Sigmoid colon (tissue), 7 donors: Measurements from ENCODE around the gene ZNF274. TPM values are rescaled to one million over a fixed set of nuclear protein-coding genes. Genes with fewer than 3 reads are reported as not detected.

ENCODE experiments used
- DNase-seq: peaks from one replicate; pipeline ENCODE4 v3.0.0-alpha.2; 2019
- H3K27ac ChIP-seq, 4 donors: fragments of 200-600 bp; sonication (generic); one replicate each; pipeline ENCODE4 v1.5.1; 2016 to 2019; ENCODE audit warnings: mild to moderate bottlenecking in 1 of 4
- H3K27me3 ChIP-seq, 3 donors: fragments of 200-600 bp; sonication (generic); one replicate each; pipeline ENCODE4 v1.5.1; 2019; ENCODE audit warnings: mild to moderate bottlenecking in 1 of 3
- H3K36me3 ChIP-seq, 4 donors: fragments of 200-600 bp; sonication (generic); one replicate each; pipeline ENCODE4 v1.5.1; 2016 to 2019
- H3K4me1 ChIP-seq, 4 donors: fragments of 200-600 bp; sonication (generic); one replicate each; pipeline ENCODE4 v1.5.1; 2017 to 2019
- H3K4me3 ChIP-seq, 4 donors: fragments of 200-600 bp; sonication (generic); one replicate each; pipeline ENCODE4 v1.5.1; 2017 to 2019; ENCODE audit warnings: mild to moderate bottlenecking in 2 of 4, moderate library complexity in 1 of 4
- H3K9me3 ChIP-seq, 4 donors: fragments of 200-600 bp in 3 of 4; sonication (generic) in 3 of 4; one replicate each; pipeline versions ENCODE4 v1.5.1 to v1.6.1; 2013 to 2019
- EP300 ChIP-seq, 4 donors: sonication (generic); formaldehyde crosslinking; IDR thresholded peaks; one replicate each; pipeline ENCODE4 v1.6.1; 2017; ENCODE audit warnings: antibody characterized with exemption in 4 of 4
- POLR2A ChIP-seq, 2 donors: fragments of 450-650 bp; IDR thresholded peaks; one replicate each; pipeline ENCODE4 v1.6.1; 2016; ENCODE audit warnings: antibody characterized with exemption in 2 of 2, mild to moderate bottlenecking in 2 of 2, moderate library complexity in 2 of 2
- POLR2AphosphoS5 ChIP-seq, 4 donors: sonication (generic); formaldehyde crosslinking; IDR thresholded peaks; one replicate each; pipeline ENCODE4 v1.6.1; 2017; ENCODE audit warnings: antibody characterized with exemption in 4 of 4
- WGBS, 2 donors: extraction: QIAGEN DNeasy Blood & Tissue Kit; methylation state at CpG; one replicate each; pipeline ENCODE4 v1.1.7; 2013; 5-methylcytosine and 5-hydroxymethylcytosine counted together
- intact Hi-C: fragments of 100-400 bp; cut with DNase I; formaldehyde crosslinking; loops from one replicate; pipeline ENCODE4 v1.15.1; 2023
- polyA plus RNA-seq, 3 donors: library from polyadenylated mRNA; stranded (reverse); fragments of 200-250 nt; gene quantifications; one replicate each; pipeline ENCODE4 v1.2.3, GENCODE V29; 2013
- total RNA-seq, 4 donors: library from RNA; depleted of rRNA; stranded (reverse); fragments of >200 nt; gene quantifications; one replicate each; pipeline ENCODE4 v1.1.0, GENCODE V29; 2016
- TF ChIP-seq, protein P1 (sequence below), 4 experiments: fragments of 450-650 bp in 3 of 4; fragments of 200-600 bp in 1 of 4; IDR thresholded peaks; one replicate each; pipeline ENCODE4 v1.5.1; 2016 to 2019; ENCODE audit warnings: antibody characterized with exemption in 4 of 4, mild to moderate bottlenecking in 3 of 4, moderate library complexity in 2 of 4
- donor health status: healthy with polysubstance abuse.
- donor health status: Bipolar disorder and iron deficiency.
- donor health status: healthy.

ZNF274 gene
- total and polyA plus RNA-seq, 7 donors = 7.8 to 26.7 (median 19.6) TPM

DNA sequence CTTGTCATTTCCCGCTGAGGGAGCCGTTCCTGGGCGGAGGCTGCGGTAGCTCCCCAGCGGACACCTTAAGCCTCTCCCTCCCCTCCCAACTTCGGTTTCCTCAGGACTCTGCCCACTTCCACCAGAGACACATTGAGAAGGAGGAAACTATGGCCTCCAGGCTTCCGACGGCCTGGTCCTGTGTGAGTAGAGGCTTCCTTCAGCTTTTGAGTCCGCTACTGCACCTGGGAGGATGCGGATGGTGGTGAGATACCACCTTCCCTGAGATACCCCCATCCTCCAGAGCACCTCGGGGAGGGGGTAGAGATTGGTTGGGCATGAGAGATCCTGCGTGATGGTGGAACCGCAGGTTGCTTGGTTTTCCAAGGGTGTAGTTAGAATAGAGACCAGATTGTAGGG lies 955 bp downstream of the ZNF274 start:
- intact Hi-C loops = loop anchor here (5.0 kb wide), 3 partner anchors 93 to 143 kb away; partner anchors contain the start of genes ZNF8 and ZSCAN22
- Histone ChIP-seq H3K4me1 (peaks cover 0 to 9% (median 0%) of the 10 kb centered on the region in 4 donors), H3K36me3 (peaks cover 29 to 69% (median 32%) of the 10 kb centered on the region in 4 donors), H3K27me3 (no peaks in the 10 kb centered on the region), H3K4me3 (peak overlapping the region; percentile 62 to 77 (median 68)), H3K27ac (peak overlapping the region; percentile 91 to 97 (median 94)), H3K9me3 (peaks cover 43 to 78% (median 62%) of the 10 kb centered on the region in 4 donors)
- WGBS, 2 donors = 25 to 35% methylated on average over 13 of the region's 13 CpGs
- TF ChIP-seq POLR2AphosphoS5 (IDR thresholded peaks at IDR 0.05) (no peak), EP300 (IDR thresholded peaks at IDR 0.05) (no peak), POLR2A (IDR thresholded peaks at IDR 0.05) (no peak)
- TF ChIP-seq, protein P1, sequence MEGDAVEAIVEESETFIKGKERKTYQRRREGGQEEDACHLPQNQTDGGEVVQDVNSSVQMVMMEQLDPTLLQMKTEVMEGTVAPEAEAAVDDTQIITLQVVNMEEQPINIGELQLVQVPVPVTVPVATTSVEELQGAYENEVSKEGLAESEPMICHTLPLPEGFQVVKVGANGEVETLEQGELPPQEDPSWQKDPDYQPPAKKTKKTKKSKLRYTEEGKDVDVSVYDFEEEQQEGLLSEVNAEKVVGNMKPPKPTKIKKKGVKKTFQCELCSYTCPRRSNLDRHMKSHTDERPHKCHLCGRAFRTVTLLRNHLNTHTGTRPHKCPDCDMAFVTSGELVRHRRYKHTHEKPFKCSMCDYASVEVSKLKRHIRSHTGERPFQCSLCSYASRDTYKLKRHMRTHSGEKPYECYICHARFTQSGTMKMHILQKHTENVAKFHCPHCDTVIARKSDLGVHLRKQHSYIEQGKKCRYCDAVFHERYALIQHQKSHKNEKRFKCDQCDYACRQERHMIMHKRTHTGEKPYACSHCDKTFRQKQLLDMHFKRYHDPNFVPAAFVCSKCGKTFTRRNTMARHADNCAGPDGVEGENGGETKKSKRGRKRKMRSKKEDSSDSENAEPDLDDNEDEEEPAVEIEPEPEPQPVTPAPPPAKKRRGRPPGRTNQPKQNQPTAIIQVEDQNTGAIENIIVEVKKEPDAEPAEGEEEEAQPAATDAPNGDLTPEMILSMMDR (IDR thresholded peaks at IDR 0.05) = no peak
- no peak for DNase-seq

GRCh38 chr19:58196901-58197616 lies 14.2 kb downstream of the ZNF274 start:
- no peaks in the 10 kb centered on the region for H3K27me3 ChIP-seq
- no peak overlapping the region for H3K4me3 ChIP-seq
- peaks cover 41 to 99% (median 67%) of the 10 kb centered on the region in 4 donors for H3K36me3 ChIP-seq

DNA sequence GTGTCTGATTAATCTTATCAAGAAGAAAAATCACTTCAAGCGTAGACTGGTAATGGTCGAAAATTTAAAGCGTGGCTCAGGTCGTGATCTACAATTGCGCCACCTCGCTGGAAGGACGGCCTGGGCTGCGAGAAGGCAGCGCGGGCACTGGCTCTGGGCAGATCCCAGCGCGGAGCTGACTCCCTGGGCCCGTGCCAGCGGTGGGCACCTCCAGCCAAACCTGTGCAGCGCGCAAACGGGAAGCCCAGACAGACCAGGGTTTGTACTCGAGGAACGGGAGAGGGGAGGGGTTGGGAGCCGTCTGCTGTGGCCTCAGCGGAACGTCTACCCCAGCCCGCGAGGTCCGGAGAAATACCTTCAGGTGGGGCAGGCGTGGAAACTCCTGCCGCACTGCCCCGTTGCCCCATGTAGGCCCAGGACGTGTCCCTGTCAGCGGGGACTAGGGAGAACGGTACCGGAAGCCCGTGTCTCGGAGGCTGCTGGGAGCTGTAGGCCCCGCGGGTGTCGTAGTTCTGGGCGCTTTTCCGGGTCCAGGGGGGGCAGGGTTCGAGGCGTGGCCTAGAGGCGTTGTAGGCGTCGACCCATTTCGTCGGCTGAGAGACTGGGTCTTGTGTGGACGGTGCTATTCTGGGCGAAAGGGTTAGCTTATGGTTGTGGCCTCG lies 21.1 kb downstream of the ZNF274 start:
- peaks cover 37 to 85% (median 62%) of the 10 kb centered on the region in 4 donors for H3K36me3 ChIP-seq
- no peaks in the 10 kb centered on the region for H3K4me1 ChIP-seq
- no peak for TF ChIP-seq POLR2AphosphoS5 (IDR thresholded peaks at IDR 0.05)
- no peaks in the 10 kb centered on the region for H3K27me3 ChIP-seq
- 35 to 76% methylated on average over 49 of the region's 49 CpGs for WGBS, 2 donors
- no peak for DNase-seq
- H3K4me3 ChIP-seq = no peak overlapping the region
- intact Hi-C loops = no loop called here
- H3K27ac ChIP-seq = no peak overlapping the region
- peaks cover 92 to 100% (median 97%) of the 10 kb centered on the region in 4 donors for H3K9me3 ChIP-seq

More at GRCh38 chr19:58196901-58197616, 14.2 kb downstream of the ZNF274 start:
- H3K4me1 ChIP-seq = no peaks in the 10 kb centered on the region
- no peak for DNase-seq
- H3K9me3 ChIP-seq = peaks cover 85 to 97% (median 91%) of the 10 kb centered on the region in 4 donors
- H3K27ac ChIP-seq = no peak overlapping the region
- TF ChIP-seq POLR2A (IDR thresholded peaks at IDR 0.05) = no peak
- TF ChIP-seq POLR2AphosphoS5 (IDR thresholded peaks at IDR 0.05) = no peak
- TF ChIP-seq, protein P1 (IDR thresholded peaks at IDR 0.05) = no peak
- TF ChIP-seq EP300 (IDR thresholded peaks at IDR 0.05) = no peak
- intact Hi-C loops = no loop called here
- 73 to 79% methylated on average over 6 of the region's 6 CpGs for WGBS, 2 donors

DNA sequence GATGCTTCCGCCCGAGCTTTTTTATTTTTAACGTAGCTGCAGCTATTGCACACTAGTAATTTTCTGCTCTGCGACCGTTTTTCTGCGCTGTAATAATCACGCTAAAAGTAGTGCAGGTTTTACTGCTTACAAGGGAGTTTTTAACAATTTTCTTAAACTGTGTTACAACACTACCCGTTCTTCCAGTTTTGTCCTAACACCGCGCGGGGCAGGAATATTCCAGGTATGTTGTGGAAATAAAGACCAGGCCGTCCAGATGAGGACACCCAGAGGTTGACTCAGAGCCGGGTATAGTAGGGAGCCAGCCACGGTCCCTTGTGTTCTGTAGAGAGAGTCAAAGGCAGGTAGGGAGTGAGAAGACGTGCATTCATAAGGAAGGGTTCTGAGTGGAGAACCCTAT lies 21.7 kb downstream of the ZNF274 start:
- intact Hi-C loops = no loop called here
- no peak overlapping the region for H3K4me3 ChIP-seq
- H3K9me3 ChIP-seq = peaks cover 92 to 100% (median 97%) of the 10 kb centered on the region in 4 donors
- peaks cover 42 to 85% (median 65%) of the 10 kb centered on the region in 4 donors for H3K36me3 ChIP-seq
- WGBS, 2 donors = 52 to 87% methylated on average over 15 of the region's 15 CpGs
- no peak for DNase-seq
- no peaks in the 10 kb centered on the region for H3K27me3 ChIP-seq
- H3K27ac ChIP-seq = no peak overlapping the region
- TF ChIP-seq POLR2A (IDR thresholded peaks at IDR 0.05) (no peak), EP300 (IDR thresholded peaks at IDR 0.05) (no peak), POLR2AphosphoS5 (IDR thresholded peaks at IDR 0.05) (no peak)
- TF ChIP-seq, protein P1 (IDR thresholded peaks at IDR 0.05) = no peak
- no peaks in the 10 kb centered on the region for H3K4me1 ChIP-seq

GRCh38 chr19:58209577-58209976 lies 26.7 kb downstream of the ZNF274 start:
- no peak for DNase-seq
- 97 to 99% methylated on average over 8 of the region's 8 CpGs for WGBS, 2 donors
- Histone ChIP-seq H3K36me3 (peaks cover 74 to 93% (median 81%) of the 10 kb centered on the region in 4 donors), H3K27me3 (no peaks in the 10 kb centered on the region), H3K27ac (no peak overlapping the region), H3K4me3 (no peak overlapping the region), H3K4me1 (no peaks in the 10 kb centered on the region), H3K9me3 (peaks cover 90 to 100% (median 95%) of the 10 kb centered on the region in 4 donors)
- intact Hi-C loops = no loop called here
- TF ChIP-seq EP300 (IDR thresholded peaks at IDR 0.05) = no peak
- no peak for TF ChIP-seq POLR2AphosphoS5 (IDR thresholded peaks at IDR 0.05)
- TF ChIP-seq POLR2A (IDR thresholded peaks at IDR 0.05) = no peak
- TF ChIP-seq, protein P1 (IDR thresholded peaks at IDR 0.05) = no peak
